ENCODE measurements around the gene PDE4D. TPM values are rescaled to one million over a fixed set of nuclear protein-coding genes. Genes with fewer than 3 reads are reported as not detected.

PDE4D gene
- total RNA-seq, 1 experiment from 2014 or later, result 2.1 TPM

- H3K79me1 ChIP-seq (ENCODE audit: insufficient read depth, low read depth, low read length, poor library complexity, severe bottlenecking), result no peaks in the 10 kb centered on the region
- H3K9ac ChIP-seq (ENCODE audit: extremely low read depth, insufficient read length, low read length), result no peak overlapping the region
- no peak overlapping the region for H2BK120ac ChIP-seq (ENCODE audit: low read depth, low read length, poor library complexity, severe bottlenecking)
- Mint-ChIP-seq H3K27me3 (ENCODE audit: low read depth) (no peaks in the 10 kb centered on the region), H3K4me3 (no peak overlapping the region), H3K36me3 (ENCODE audit: insufficient read depth in 1 of 3, low read depth in 3 of 3) (no peaks in the 10 kb centered on the region), H3K9me3 (no peaks in the 10 kb centered on the region), H3K4me1 (peaks cover 4 to 7% of the 10 kb centered on the region in 2 experiments; a peak in 2 of 4 replicates), H3K27ac (no peak overlapping the region)
- no peak overlapping the region for H2BK5ac ChIP-seq (ENCODE audit: insufficient read length, low read length)
- no peak overlapping the region for H3K14ac ChIP-seq (ENCODE audit: insufficient read depth, low read length)
- no peak overlapping the region for H2BK12ac ChIP-seq (ENCODE audit: insufficient read length, low read depth, low read length)
- no peak overlapping the region for H3T11ph ChIP-seq (ENCODE audit: low read length)
- no peaks in the 10 kb centered on the region for H4K20me1 ChIP-seq (ENCODE audit: control insufficient read depth, insufficient read depth, insufficient read length)
- H3K4ac ChIP-seq (ENCODE audit: low read depth, low read length), result no peak overlapping the region
- no peak for TF ChIP-seq CTCF (conservative IDR thresholded peaks at IDR 0.05)
- no peak overlapping the region for H2BK20ac ChIP-seq (ENCODE audit: low read depth, low read length, poor library complexity, severe bottlenecking)
- no peak overlapping the region for H3K23ac ChIP-seq (ENCODE audit: insufficient read length, low read depth, low read length)
- no peak overlapping the region for H3K18ac ChIP-seq (ENCODE audit: insufficient read length, low read depth, low read length)
- DNase-seq, result no peak
- H2AFZ ChIP-seq (ENCODE audit: low read length), result no peak overlapping the region
- H3K56ac ChIP-seq (ENCODE audit: insufficient read length, low read depth, low read length), result no peak overlapping the region
- no peak overlapping the region for H3K4me2 ChIP-seq (ENCODE audit: insufficient read depth, insufficient read length, low read length)
- no peaks in the 10 kb centered on the region for H3K23me2 ChIP-seq (ENCODE audit: insufficient read length, low read depth, low read length, poor library complexity, severe bottlenecking)
- no peaks in the 10 kb centered on the region for H3K27me3 ChIP-seq (ENCODE audit: insufficient read depth, low read length)
- H2AK5ac ChIP-seq (ENCODE audit: insufficient read length, low read length), result no peak overlapping the region
- H2BK15ac ChIP-seq (ENCODE audit: low read depth, low read length), result no peak overlapping the region
- no peaks in the 10 kb centered on the region; the same call in 1 of the 2 replicates for H3K4me1 ChIP-seq (ENCODE audit: insufficient read depth, low read length)
- no peaks in the 10 kb centered on the region for H3K9me3 ChIP-seq (ENCODE audit: control insufficient read depth, low read depth, low read length)
- no CpG with 5 or more reads among the region's 7 CpGs for WGBS (ENCODE audit: extremely low coverage, insufficient read length, low lambda C conversion rate)
- H4K8ac ChIP-seq (replicated peaks; ENCODE audit: insufficient read length, low read depth, low read length), result no peak overlapping the region
- H3K79me2 ChIP-seq (ENCODE audit: insufficient read depth, low read length), result no peaks in the 10 kb centered on the region
- no peak overlapping the region for H4K5ac ChIP-seq (ENCODE audit: insufficient read length, low read depth, low read length)
- H3K27ac ChIP-seq (ENCODE audit: insufficient read length, low read depth, low read length), result no peak overlapping the region
- no peak overlapping the region for H4K91ac ChIP-seq (ENCODE audit: insufficient read length, low read depth, low read length)
Measured at GRCh38 chr5:59756373-59757035, 137.0 kb downstream of the PDE4D start.
